ENCODE measurements around the gene PHLDA2.
"Not testable (repeated sequence)": the region's sequence is repeated elsewhere in the genome, so short reads cannot be mapped to it uniquely, and the experiment has no call there.

PHLDA2 gene

GRCh38 chr11:2909133-2909902 is 19.9 kb downstream of the PHLDA2 start:
- H3K36me3 ChIP-seq (ENCODE audit: insufficient read depth, low read length): no peaks in the 10 kb centered on the region
- H3K27me3 ChIP-seq (ENCODE audit: control insufficient read depth, insufficient read depth, low read length): no peaks in the 10 kb centered on the region
- no peak overlapping the region for H3K4me3 ChIP-seq (ENCODE audit: low read length)
- H3K9me3 ChIP-seq (replicated peaks; ENCODE audit: low read length): no peaks in the 10 kb centered on the region
- no peak overlapping the region for H3K9ac ChIP-seq (ENCODE audit: low read depth, low read length)
- H3K4me1 ChIP-seq (ENCODE audit: control insufficient read depth, insufficient read depth, low read length): peaks cover 22% of the 10 kb centered on the region
- H3K4me2 ChIP-seq (ENCODE audit: low read length): no peak overlapping the region

- H3K9ac ChIP-seq (ENCODE audit: low read depth, low read length): no peak overlapping the region
- no peak overlapping the region for H3K4me3 ChIP-seq (ENCODE audit: low read length)
- no peak overlapping the region for H3K4me2 ChIP-seq (ENCODE audit: low read length)
- no peaks in the 10 kb centered on the region for H3K36me3 ChIP-seq (ENCODE audit: insufficient read depth, low read length)
- no peaks in the 10 kb centered on the region for H3K9me3 ChIP-seq (replicated peaks; ENCODE audit: low read length)
- H3K27me3 ChIP-seq (ENCODE audit: control insufficient read depth, insufficient read depth, low read length): no peaks in the 10 kb centered on the region
- peaks cover 15% of the 10 kb centered on the region for H3K4me1 ChIP-seq (ENCODE audit: control insufficient read depth, insufficient read depth, low read length)
Measured at GRCh38 chr11:2908130-2908529, 21.1 kb downstream of the PHLDA2 start.

GRCh38 chr11:2905299-2905698 is 23.9 kb downstream of the PHLDA2 start:
- not testable (repeated sequence) for H3K9ac ChIP-seq (ENCODE audit: low read depth, low read length); H3K36me3 ChIP-seq (ENCODE audit: insufficient read depth, low read length); H3K27me3 ChIP-seq (ENCODE audit: control insufficient read depth, insufficient read depth, low read length); H3K4me3 ChIP-seq (ENCODE audit: low read length); H3K4me2 ChIP-seq (ENCODE audit: low read length); H3K9me3 ChIP-seq (replicated peaks; ENCODE audit: low read length)
- H3K4me1 ChIP-seq (ENCODE audit: control insufficient read depth, insufficient read depth, low read length): peaks cover 17% of the 10 kb centered on the region

- peak overlapping the region; percentile 12 for H3K4me2 ChIP-seq (ENCODE audit: low read length)
- H3K27me3 ChIP-seq (ENCODE audit: control insufficient read depth, insufficient read depth, low read length): no peaks in the 10 kb centered on the region
- H3K4me3 ChIP-seq (ENCODE audit: low read length): no peak overlapping the region
- H3K9ac ChIP-seq (ENCODE audit: low read depth, low read length): no peak overlapping the region
- no peaks in the 10 kb centered on the region for H3K9me3 ChIP-seq (replicated peaks; ENCODE audit: low read length)
- peaks cover 18% of the 10 kb centered on the region for H3K4me1 ChIP-seq (ENCODE audit: control insufficient read depth, insufficient read depth, low read length)
- H3K36me3 ChIP-seq (ENCODE audit: insufficient read depth, low read length): no peaks in the 10 kb centered on the region
Measured at GRCh38 chr11:2904153-2905052, 24.8 kb downstream of the PHLDA2 start.

- H3K4me3 ChIP-seq (ENCODE audit: low read length): no peak overlapping the region
- no peaks in the 10 kb centered on the region for H3K9me3 ChIP-seq (replicated peaks; ENCODE audit: low read length)
- H3K36me3 ChIP-seq (ENCODE audit: insufficient read depth, low read length): no peaks in the 10 kb centered on the region
- H3K4me2 ChIP-seq (ENCODE audit: low read length): peak overlapping the region; percentile 12
- H3K27me3 ChIP-seq (ENCODE audit: control insufficient read depth, insufficient read depth, low read length): no peaks in the 10 kb centered on the region
- H3K4me1 ChIP-seq (ENCODE audit: control insufficient read depth, insufficient read depth, low read length): peaks cover 26% of the 10 kb centered on the region
- H3K9ac ChIP-seq (ENCODE audit: low read depth, low read length): no peak overlapping the region
Measured at GRCh38 chr11:2903672-2904011, 25.6 kb downstream of the PHLDA2 start.

GRCh38 chr11:2902784-2903671 is 26.2 kb downstream of the PHLDA2 start:
- H3K27me3 ChIP-seq (ENCODE audit: control insufficient read depth, insufficient read depth, low read length): no peaks in the 10 kb centered on the region
- peak overlapping the region; percentile 98 for H3K4me2 ChIP-seq (ENCODE audit: low read length)
- peak overlapping the region; percentile 84 for H3K9ac ChIP-seq (ENCODE audit: low read depth, low read length)
- H3K9me3 ChIP-seq (replicated peaks; ENCODE audit: low read length): no peaks in the 10 kb centered on the region
- peaks cover 32% of the 10 kb centered on the region for H3K4me1 ChIP-seq (ENCODE audit: control insufficient read depth, insufficient read depth, low read length)
- no peaks in the 10 kb centered on the region for H3K36me3 ChIP-seq (ENCODE audit: insufficient read depth, low read length)
- peak overlapping the region; percentile 88 for H3K4me3 ChIP-seq (ENCODE audit: low read length)

GRCh38 chr11:2901854-2902783 is 27.1 kb downstream of the PHLDA2 start:
- Histone ChIP-seq H3K36me3 (ENCODE audit: insufficient read depth, low read length) (no peaks in the 10 kb centered on the region), H3K27me3 (ENCODE audit: control insufficient read depth, insufficient read depth, low read length) (no peaks in the 10 kb centered on the region), H3K9me3 (replicated peaks; ENCODE audit: low read length) (no peaks in the 10 kb centered on the region), H3K4me1 (ENCODE audit: control insufficient read depth, insufficient read depth, low read length) (peaks cover 32% of the 10 kb centered on the region), H3K4me3 (ENCODE audit: low read length) (peak overlapping the region; percentile 88), H3K9ac (ENCODE audit: low read depth, low read length) (peak overlapping the region; percentile 84), H3K4me2 (ENCODE audit: low read length) (peak overlapping the region; percentile 98)

GRCh38 chr11:2901196-2901796 is 27.9 kb downstream of the PHLDA2 start:
- Histone ChIP-seq H3K9ac (ENCODE audit: low read depth, low read length) (peak overlapping the region; percentile 66), H3K36me3 (ENCODE audit: insufficient read depth, low read length) (no peaks in the 10 kb centered on the region), H3K4me1 (ENCODE audit: control insufficient read depth, insufficient read depth, low read length) (peaks cover 32% of the 10 kb centered on the region), H3K27me3 (ENCODE audit: control insufficient read depth, insufficient read depth, low read length) (no peaks in the 10 kb centered on the region), H3K9me3 (replicated peaks; ENCODE audit: low read length) (no peaks in the 10 kb centered on the region), H3K4me3 (ENCODE audit: low read length) (peak overlapping the region; percentile 71), H3K4me2 (ENCODE audit: low read length) (peak overlapping the region; percentile 98)

GRCh38 chr11:2899080-2899783 is 30.0 kb downstream of the PHLDA2 start:
- Histone ChIP-seq H3K4me3 (ENCODE audit: low read length) (no peak overlapping the region), H3K9ac (ENCODE audit: low read depth, low read length) (no peak overlapping the region), H3K27me3 (ENCODE audit: control insufficient read depth, insufficient read depth, low read length) (no peaks in the 10 kb centered on the region), H3K36me3 (ENCODE audit: insufficient read depth, low read length) (no peaks in the 10 kb centered on the region), H3K4me1 (ENCODE audit: control insufficient read depth, insufficient read depth, low read length) (peaks cover 32% of the 10 kb centered on the region), H3K4me2 (ENCODE audit: low read length) (no peak overlapping the region), H3K9me3 (replicated peaks; ENCODE audit: low read length) (no peaks in the 10 kb centered on the region)
